SK-N-SH treated with all-trans-retinoic acid at 6 μM for 48 hours (cell line): Measurements from ENCODE around the gene L1CAM.

Source experiments
- ATAC-seq: fragments of 200-7000 bp; cut with Tn5 transposase; 3 replicates; pipeline ENCODE4 v1.9.1; 2020; ENCODE audit warnings: mild to moderate bottlenecking, moderate library complexity
- ARNTL ChIP-seq: fragments of 450-650 bp; formaldehyde crosslinking; IDR thresholded peaks from 2 replicates; pipeline ENCODE4 v1.5.0; 2020; ENCODE audit warnings: low read depth, mild to moderate bottlenecking, moderate library complexity, borderline replicate concordance
- BACH2 ChIP-seq: fragments of 250-450 bp; sonication (Bioruptor Pico); IDR thresholded peaks from 2 replicates; pipeline ENCODE4 v1.9.0; 2021; ENCODE audit warnings: mild to moderate bottlenecking, borderline replicate concordance
- CSDC2 ChIP-seq: fragments of 250-450 bp; sonication (Bioruptor Pico); IDR thresholded peaks from 2 replicates; pipeline ENCODE4 v1.5.0; 2020; ENCODE audit warnings: mild to moderate bottlenecking, moderate library complexity
- CSRNP3 ChIP-seq: fragments of 250-450 bp; sonication (Bioruptor Pico); IDR thresholded peaks from 2 replicates; pipeline ENCODE4 v1.5.1; 2021; ENCODE audit warnings: mild to moderate bottlenecking, moderate library complexity
- ESRRG ChIP-seq: fragments of 250-450 bp; sonication (Bioruptor Pico); IDR thresholded peaks from 2 replicates; pipeline ENCODE4 v1.6.1; 2021; ENCODE audit warnings: mild to moderate bottlenecking
- GLIS3 ChIP-seq: fragments of 250-450 bp; sonication (Bioruptor Pico); IDR thresholded peaks from 2 replicates; pipeline ENCODE4 v1.5.0; 2020; ENCODE audit warnings: mild to moderate bottlenecking, moderate library complexity
- OSR1 ChIP-seq: fragments of 250-450 bp; sonication (Bioruptor Pico); IDR thresholded peaks from 2 replicates; pipeline ENCODE4 v1.8.0; 2022; ENCODE audit warnings: moderate library complexity, mild to moderate bottlenecking, inconsistent platforms
- POU6F1 ChIP-seq: fragments of 250-450 bp; sonication (Bioruptor Pico); IDR thresholded peaks from 2 replicates; pipeline ENCODE4 v1.8.0; 2021; ENCODE audit warnings: low read depth, mild to moderate bottlenecking, moderate library complexity, borderline replicate concordance
- PPARA ChIP-seq: fragments of 250-450 bp; sonication (Bioruptor Pico); IDR thresholded peaks from 2 replicates; pipeline ENCODE4 v1.5.0; 2020; ENCODE audit warnings: mild to moderate bottlenecking, borderline replicate concordance
- RARB ChIP-seq: fragments of 250-450 bp; sonication (Bioruptor Pico); IDR thresholded peaks from 2 replicates; pipeline ENCODE4 v1.8.0; 2021; ENCODE audit warnings: mild to moderate bottlenecking, moderate library complexity
- SNAI2 ChIP-seq: fragments of 250-450 bp; sonication (Bioruptor Pico); IDR thresholded peaks from 2 replicates; pipeline ENCODE4 v1.5.0; 2020; ENCODE audit warnings: mild to moderate bottlenecking, moderate library complexity
- TCF4 ChIP-seq: fragments of 250-450 bp; sonication (Bioruptor Pico); IDR thresholded peaks from 2 replicates; pipeline ENCODE4 v1.8.0; 2021; ENCODE audit warnings: mild to moderate bottlenecking, moderate library complexity, borderline replicate concordance
- TOX ChIP-seq: fragments of 250-450 bp; sonication (Bioruptor Pico); IDR thresholded peaks from 2 replicates; pipeline ENCODE4 v1.8.0; 2021; ENCODE audit warnings: mild to moderate bottlenecking, moderate library complexity, borderline replicate concordance
- TSHZ2 ChIP-seq: fragments of 250-450 bp; sonication (Bioruptor Pico); IDR thresholded peaks from 2 replicates; pipeline ENCODE4 v1.5.0; 2020; ENCODE audit warnings: mild to moderate bottlenecking, moderate library complexity
- ZC3H10 ChIP-seq: fragments of 250-450 bp; sonication (Bioruptor Pico); IDR thresholded peaks from 2 replicates; pipeline ENCODE4 v1.5.1; 2021; ENCODE audit warnings: mild to moderate bottlenecking, moderate library complexity
- ZFP3 ChIP-seq: fragments of 250-450 bp; sonication (Bioruptor Pico); IDR thresholded peaks from 2 replicates; pipeline ENCODE4 v1.5.0; 2020; ENCODE audit warnings: mild to moderate bottlenecking, moderate library complexity
- ZFP30 ChIP-seq: fragments of 450-650 bp; formaldehyde crosslinking; IDR thresholded peaks from 2 replicates; pipeline ENCODE4 v1.5.0; 2022; ENCODE audit warnings: mild to moderate bottlenecking, moderate library complexity
- ZNF565 ChIP-seq: fragments of 450-650 bp; formaldehyde crosslinking; conservative IDR thresholded peaks from 2 replicates; pipeline ENCODE4 v1.5.0; 2020; ENCODE audit warnings: low read depth, mild to moderate bottlenecking, moderate library complexity
- ZNF70 ChIP-seq: fragments of 450-650 bp; formaldehyde crosslinking; IDR thresholded peaks from 2 replicates; pipeline ENCODE4 v1.5.0; 2020; ENCODE audit warnings: mild to moderate bottlenecking, moderate library complexity
- ZNF8 ChIP-seq: fragments of 450-650 bp; formaldehyde crosslinking; IDR thresholded peaks from 2 replicates; pipeline ENCODE4 v1.5.0; 2020; ENCODE audit warnings: mild to moderate bottlenecking, moderate library complexity
- TF ChIP-seq, protein P1 (sequence below): fragments of 250-450 bp; sonication (Bioruptor Pico); IDR thresholded peaks from 2 replicates; pipeline ENCODE4 v1.8.0; 2020; ENCODE audit warnings: mild to moderate bottlenecking, moderate library complexity, borderline replicate concordance
- TF ChIP-seq, protein P2 (sequence below): fragments of 250-450 bp; sonication (Bioruptor Pico); IDR thresholded peaks from 2 replicates; pipeline ENCODE4 v1.5.1; 2020; ENCODE audit warnings: low read depth, mild to moderate bottlenecking, moderate library complexity

L1CAM gene

DNA sequence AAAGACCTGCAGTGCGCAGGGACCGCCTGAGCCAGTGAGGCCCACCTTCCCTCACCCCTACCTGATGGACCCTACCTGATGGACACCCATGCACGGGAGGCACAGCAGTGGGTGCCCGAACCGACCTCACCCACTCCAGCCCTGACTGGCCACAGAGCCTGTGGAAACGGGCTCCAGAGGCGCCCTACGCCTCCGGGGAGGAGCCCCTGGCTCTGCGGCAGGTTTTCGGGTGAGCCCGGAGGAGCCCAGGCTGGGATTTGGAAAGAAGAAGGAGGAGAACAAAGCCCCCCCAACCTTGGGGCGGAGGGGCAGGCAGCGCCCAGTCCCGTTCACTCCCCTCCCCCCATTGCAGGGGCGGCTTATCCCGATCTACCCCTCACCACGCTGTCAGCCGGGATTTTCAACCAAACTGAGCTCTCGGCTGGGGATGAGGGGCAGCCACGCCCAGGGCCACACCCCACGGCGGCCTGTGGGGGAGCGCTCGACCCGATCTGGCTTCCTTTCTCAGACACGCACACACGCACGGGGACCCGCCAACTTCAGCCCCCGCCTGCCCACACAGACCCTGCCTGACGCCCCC, 675 bp downstream of the L1CAM start:
- ATAC-seq, result no peak
- TF ChIP-seq ARNTL (CRISPR knock-in tag), result no peak
- no peak for TF ChIP-seq ZFP30 (CRISPR knock-in tag)
- no peak for TF ChIP-seq CSRNP3 (CRISPR knock-in tag)

GRCh38 chrX:153884590-153884989, 1.4 kb downstream of the L1CAM start:
- TF ChIP-seq GLIS3 (CRISPR knock-in tag) (no peak), ZNF8 (CRISPR knock-in tag) (no peak), ESRRG (CRISPR knock-in tag) (no peak), POU6F1 (CRISPR knock-in tag) (no peak), RARB (no peak), ZFP3 (no peak), OSR1 (CRISPR knock-in tag) (no peak), ARNTL (CRISPR knock-in tag) (no peak), BACH2 (no peak), TCF4 (CRISPR knock-in tag) (no peak), ZC3H10 (CRISPR knock-in tag) (no peak), ZFP30 (CRISPR knock-in tag) (no peak), ZNF70 (no peak), ZNF565 (no peak), TOX (CRISPR knock-in tag) (no peak)

DNA sequence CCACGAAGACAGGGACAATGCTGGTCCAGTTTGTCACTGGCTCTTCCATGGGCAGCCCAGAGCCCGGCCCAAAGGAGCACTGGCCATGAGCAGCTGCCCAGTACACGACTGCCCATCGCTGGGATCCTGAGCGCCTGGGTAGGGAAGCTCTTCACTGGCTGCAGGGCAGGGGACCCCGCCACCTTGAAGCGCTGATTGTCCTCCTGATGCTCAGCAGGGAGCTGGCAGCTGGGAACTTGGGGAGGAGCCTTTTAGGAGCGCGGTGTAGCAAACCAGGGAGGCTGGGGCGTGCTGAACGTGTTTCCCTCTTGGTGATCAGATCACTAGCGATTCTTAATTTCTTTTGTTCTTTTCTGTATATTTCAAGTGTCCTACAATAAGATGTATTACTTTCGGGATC, 1.8 kb downstream of the L1CAM start:
- TF ChIP-seq ZFP3 (no peak), TCF4 (CRISPR knock-in tag) (no peak)
- TF ChIP-seq, protein P1, sequence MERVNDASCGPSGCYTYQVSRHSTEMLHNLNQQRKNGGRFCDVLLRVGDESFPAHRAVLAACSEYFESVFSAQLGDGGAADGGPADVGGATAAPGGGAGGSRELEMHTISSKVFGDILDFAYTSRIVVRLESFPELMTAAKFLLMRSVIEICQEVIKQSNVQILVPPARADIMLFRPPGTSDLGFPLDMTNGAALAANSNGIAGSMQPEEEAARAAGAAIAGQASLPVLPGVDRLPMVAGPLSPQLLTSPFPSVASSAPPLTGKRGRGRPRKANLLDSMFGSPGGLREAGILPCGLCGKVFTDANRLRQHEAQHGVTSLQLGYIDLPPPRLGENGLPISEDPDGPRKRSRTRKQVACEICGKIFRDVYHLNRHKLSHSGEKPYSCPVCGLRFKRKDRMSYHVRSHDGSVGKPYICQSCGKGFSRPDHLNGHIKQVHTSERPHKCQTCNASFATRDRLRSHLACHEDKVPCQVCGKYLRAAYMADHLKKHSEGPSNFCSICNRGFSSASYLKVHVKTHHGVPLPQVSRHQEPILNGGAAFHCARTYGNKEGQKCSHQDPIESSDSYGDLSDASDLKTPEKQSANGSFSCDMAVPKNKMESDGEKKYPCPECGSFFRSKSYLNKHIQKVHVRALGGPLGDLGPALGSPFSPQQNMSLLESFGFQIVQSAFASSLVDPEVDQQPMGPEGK (CRISPR knock-in tag), result no peak

More at GRCh38 chrX:153884590-153884989, 1.4 kb downstream of the L1CAM start:
- ATAC-seq, result peak; percentile 30

GRCh38 chrX:153883163-153883843, 2.7 kb downstream of the L1CAM start:
- no peak for TF ChIP-seq ZC3H10 (CRISPR knock-in tag)
- TF ChIP-seq ZFP3, result no peak
- TF ChIP-seq, protein P2, sequence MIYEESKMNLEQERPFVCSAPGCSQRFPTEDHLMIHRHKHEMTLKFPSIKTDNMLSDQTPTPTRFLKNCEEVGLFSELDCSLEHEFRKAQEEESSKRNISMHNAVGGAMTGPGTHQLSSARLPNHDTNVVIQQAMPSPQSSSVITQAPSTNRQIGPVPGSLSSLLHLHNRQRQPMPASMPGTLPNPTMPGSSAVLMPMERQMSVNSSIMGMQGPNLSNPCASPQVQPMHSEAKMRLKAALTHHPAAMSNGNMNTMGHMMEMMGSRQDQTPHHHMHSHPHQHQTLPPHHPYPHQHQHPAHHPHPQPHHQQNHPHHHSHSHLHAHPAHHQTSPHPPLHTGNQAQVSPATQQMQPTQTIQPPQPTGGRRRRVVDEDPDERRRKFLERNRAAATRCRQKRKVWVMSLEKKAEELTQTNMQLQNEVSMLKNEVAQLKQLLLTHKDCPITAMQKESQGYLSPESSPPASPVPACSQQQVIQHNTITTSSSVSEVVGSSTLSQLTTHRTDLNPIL (CRISPR knock-in tag), result no peak
- TF ChIP-seq BACH2, result no peak
- TF ChIP-seq RARB, result no peak
- TF ChIP-seq ARNTL (CRISPR knock-in tag), result no peak
- TF ChIP-seq CSDC2 (CRISPR knock-in tag), result no peak
- no peak for TF ChIP-seq ZNF8 (CRISPR knock-in tag)
- TF ChIP-seq POU6F1 (CRISPR knock-in tag), result no peak
- TF ChIP-seq SNAI2 (CRISPR knock-in tag), result no peak
- no peak for TF ChIP-seq ESRRG (CRISPR knock-in tag)
- no peak for TF ChIP-seq TSHZ2 (CRISPR knock-in tag)
- no peak for TF ChIP-seq PPARA (CRISPR knock-in tag)
- no peak for TF ChIP-seq GLIS3 (CRISPR knock-in tag)
- TF ChIP-seq TCF4 (CRISPR knock-in tag), result no peak
- TF ChIP-seq ZNF565, result no peak
- TF ChIP-seq, protein P1 (CRISPR knock-in tag), result no peak
- TF ChIP-seq, all 23 proteins: peak for 0
- ATAC-seq, result no peak

More for the DNA sequence above, 1.8 kb downstream of the L1CAM start:
- no peak for ATAC-seq
